Hypothalamus (tissue), 51 donors: ENCODE results near the gene SSBP3.
"Not testable (repeated sequence)": the region's sequence is repeated elsewhere in the genome, so short reads cannot be mapped to it uniquely, and the experiment has no call there.

Experiments used
- DNase-seq, 51 donors: peaks; one replicate each; lab custom pipeline; 2025; lab: John Stamatoyannopoulos, UW

Gene SSBP3

DNA sequence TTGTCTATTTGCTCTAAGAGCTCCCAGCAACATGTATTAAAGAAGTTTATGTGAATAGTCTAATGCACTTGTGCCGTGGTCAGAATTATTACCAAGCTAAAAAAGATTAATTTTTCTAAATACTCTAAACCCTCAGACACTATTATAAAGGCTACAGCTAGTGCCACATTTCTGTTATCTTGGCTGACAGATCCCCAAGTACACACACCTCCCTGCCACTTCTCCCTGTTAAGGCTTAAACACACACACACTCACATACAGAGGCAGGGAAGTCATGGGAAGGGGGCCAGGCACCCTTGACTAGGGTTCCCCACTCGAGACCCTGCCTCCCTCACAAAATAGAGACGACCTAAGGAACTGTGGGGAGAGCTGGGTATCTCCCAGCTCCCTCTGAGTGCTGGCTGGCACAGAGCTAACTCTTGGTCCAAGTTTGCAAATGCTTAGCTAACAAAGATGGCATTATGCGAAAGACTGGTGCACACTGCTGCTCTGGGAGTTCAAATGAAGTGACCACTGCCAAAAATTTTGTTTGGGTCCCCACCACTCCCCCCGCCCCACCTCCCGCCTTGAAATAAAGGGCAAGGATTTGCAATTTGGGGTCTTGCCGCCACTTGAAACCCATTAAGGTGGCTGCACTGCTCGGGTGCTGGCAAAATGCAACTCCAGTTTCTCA is 9.8 kb downstream of the SSBP3 start:
- peak in 32 of 51 donors; percentile 6 to 76 (median 42) for DNase-seq

DNA sequence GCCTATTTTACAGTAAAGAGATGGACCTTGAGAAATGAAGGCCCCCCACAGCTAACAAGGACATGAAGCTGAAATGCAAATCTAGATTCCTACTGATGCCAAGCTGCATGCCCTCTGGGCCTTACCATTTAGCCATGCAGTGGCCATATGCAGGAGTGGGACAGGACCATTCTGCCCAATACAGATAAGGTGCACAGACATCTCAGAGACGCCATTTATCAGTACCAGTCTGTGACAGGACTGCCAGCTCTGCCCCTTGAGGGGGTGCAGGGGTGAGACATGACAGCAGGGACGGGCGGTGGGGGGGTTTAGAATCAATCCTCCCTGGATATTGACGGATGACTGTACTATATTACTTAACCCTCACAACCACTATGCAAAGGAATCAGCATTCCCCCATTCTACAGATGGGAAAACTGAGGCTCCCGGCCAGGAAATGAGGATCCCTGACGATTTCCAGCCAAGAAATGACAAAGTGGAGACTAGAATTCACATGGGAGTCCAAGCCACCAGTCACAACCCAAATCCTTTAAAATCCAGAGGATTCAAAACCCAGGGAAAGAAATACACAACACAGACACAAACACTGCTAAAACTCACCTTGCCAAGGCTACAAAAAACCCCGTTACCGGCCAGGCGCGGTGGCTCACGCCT is 10.8 kb downstream of the SSBP3 start:
- DNase-seq: no peak

DNA sequence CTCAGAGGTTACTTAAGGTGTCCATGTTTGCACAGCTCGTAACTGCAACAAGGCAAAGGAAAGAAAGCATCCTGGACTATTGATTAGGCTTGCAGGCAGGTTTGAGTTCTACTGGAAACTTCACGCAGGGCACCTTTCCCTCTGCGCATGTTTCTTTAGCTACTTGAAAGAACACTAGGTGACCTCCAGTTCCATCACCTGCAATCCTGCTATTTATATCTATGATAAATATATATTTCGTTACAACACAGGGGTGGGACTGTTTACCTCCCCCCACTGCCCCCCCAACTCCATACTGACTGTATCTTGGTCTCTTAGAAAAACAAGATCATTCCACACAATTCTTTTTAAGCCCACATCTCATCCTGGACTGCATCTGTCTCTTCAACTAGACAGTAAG is 12.1 kb downstream of the SSBP3 start:
- no peak for DNase-seq

DNA sequence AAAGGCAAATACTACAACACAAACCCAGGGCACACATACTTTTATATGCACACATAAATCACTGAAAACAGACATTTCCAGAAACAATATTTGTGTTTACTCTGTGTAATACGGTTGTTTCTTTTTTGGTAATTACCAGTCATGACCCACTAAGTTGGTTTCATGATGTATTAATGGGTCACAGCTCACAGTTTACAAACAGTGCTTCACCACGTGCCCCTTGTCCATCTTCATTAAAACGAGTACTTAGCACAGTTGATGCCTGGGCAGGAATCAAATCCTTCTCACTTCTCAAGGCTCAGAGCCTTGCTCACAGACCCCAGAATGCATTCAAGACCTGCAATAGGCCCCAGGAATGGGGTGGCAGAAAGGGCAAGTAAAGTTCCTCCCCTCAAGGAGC is 13.8 kb downstream of the SSBP3 start:
- DNase-seq: no peak

DNA sequence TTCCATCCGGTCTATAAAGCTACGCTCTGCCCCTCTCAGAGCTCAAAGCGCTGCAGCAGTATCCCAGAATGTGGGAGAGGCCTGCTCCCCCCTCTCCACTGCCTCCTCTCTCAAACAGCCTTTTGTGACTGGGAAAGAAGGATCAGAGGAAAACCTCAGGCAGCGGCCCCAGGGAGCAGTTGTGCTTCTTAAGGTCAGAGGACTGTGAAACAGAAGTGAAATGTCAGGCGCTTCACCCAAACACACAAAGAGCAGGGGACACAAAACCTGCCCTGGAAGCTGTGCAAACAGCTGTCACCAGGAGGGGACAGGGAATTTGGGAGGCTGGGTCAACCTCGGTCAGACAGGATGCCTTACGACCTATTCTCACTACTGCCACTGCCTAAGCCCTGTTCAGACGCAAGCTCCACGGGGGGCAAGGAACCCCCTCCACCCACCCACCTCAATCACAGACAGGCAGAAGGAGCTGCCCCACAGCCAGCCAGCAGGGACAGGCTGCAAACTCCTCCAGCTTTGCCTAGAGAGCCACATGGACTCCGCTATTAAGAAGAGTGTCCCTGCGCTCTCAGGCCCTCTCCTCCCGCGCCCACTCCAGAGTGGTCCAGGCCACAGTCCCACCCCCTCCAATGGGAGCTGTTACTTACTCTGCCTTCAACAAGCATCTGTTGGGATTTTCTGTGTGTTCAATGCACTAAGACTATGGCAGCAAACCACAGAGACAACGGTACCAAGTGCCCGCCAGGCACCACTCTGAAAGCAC is 14.6 kb downstream of the SSBP3 start:
- DNase-seq: no peak

DNA sequence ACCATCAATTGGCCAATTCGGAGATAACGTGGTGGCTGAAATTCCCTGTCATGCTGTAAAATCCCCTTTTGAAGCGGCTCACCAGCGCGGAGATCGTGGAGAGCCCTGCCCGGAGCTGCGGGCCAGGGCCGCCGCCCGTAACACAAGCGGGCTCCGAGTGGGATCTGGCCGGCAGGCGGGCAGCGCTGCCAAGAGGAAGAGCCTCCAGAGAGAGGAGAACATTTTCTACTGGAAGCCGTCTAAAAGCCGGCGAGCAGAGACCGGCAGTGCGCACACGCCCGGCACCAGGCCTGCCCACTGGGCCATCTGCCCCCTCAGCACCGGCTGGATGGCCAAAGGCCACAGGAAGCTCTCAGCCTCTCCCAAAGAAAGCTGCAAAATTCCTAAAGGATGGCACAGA is 15.5 kb downstream of the SSBP3 start:
- DNase-seq: peak in 14 of 51 donors; percentile 5 to 60 (median 27)

DNA sequence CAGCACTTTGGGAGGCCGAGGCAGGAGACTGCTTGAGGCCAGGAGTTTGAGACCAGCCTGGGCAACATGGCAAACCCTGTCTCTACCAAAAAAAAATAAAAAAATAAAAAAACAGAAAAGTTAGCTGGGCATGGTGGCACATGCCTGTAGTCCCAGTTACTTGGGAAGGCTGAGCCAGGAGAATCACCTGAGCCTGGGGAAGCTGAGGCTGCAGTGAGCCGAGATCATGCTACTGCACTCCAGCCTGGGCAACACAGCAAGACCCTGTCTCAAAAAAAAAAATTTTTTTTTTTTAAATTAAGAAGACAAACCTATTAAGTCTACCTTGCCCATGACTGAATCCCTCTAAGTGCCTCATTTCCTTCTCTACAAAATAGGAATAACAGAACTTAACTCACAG is 16.6 kb downstream of the SSBP3 start:
- DNase-seq: not testable (repeated sequence)

DNA sequence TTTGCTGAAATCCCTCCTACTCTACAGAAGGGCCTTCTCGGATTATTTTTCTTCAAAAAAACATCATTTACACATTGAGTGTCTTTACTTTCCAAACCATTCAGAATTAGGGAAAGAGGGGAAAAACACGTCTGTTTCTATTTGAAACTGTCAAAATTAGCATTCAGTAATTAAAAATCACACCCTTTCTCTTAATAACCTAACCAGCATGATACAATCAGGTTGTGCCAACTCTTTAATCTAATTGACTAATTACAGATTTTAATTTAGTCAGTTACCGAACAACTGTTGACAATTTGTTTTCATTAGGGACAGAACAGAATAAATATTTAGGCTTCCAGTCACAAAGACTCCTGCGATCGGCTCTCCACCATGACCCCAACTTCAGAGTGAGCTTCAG is 18.8 kb downstream of the SSBP3 start:
- no peak for DNase-seq

DNA sequence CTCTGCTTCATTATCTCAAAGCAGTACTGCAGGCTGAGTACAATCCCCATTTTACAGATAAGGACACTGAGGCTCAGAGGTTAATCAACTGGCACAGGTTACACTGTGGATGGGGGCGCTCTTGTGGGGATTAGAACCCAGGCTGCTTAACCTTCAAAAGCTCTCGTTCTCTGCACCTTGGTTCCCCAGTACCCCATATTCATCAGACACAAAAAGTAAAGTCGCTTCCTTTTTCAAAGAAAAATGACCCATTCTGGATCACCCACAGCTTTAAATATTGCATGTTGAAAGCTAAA is 20.5 kb downstream of the SSBP3 start:
- DNase-seq: no peak

DNA sequence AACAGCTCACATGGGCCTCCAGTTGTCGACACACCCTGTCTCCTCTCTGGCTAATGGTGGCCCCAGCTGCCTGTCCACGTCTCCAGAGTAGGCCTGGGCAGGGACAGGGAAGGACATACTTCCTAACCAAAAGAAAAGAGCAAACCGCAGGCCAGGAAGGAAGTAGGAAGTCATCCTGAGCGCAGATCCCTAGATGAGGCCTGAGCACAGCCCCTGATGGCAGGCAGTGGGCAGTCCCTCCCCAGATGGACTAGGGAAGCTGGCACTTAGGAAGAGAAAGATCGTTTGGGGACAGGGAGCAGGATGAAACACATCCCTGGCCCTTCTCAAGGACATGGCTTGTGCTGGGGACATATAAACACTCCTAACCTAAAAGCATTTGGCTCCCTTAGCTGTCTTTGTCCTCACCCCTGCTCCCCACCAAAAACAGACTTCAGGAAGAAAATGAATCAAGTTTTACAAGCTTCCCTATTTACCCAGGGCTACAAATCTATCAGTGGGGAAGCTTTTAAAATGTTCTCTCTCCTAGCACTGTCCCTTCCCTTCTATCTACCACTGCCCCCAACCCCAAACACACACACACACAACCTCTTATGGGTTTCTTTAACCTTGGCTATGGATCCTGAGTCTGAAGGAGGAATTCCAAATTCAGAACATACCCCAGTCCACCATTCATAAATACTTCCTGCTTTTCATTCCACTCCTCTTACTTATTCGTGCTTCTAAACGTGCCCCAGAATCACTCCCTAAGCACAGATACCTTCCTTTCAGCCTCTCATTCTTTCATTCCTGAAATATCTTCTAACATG is 21.1 kb downstream of the SSBP3 start:
- DNase-seq: no peak

DNA sequence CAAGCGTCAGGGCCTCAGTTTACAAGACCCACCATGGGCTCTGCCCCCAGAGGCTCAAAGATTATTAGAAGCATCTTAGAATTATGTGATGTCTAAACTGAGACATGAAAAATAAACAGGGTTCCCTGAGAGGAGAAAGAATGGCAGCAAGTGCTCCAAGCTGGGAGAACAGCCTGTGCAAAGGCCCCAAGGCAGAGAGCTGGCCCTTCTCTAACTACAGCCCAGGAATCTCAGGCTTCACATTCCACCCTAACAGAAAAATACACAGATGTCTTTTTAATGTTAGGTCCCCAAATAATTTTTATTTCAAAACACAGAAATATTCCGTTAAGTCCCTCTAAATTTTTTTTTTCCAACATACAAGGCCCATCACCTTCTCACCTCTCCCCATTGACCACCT is 21.7 kb downstream of the SSBP3 start:
- DNase-seq: no peak

DNA sequence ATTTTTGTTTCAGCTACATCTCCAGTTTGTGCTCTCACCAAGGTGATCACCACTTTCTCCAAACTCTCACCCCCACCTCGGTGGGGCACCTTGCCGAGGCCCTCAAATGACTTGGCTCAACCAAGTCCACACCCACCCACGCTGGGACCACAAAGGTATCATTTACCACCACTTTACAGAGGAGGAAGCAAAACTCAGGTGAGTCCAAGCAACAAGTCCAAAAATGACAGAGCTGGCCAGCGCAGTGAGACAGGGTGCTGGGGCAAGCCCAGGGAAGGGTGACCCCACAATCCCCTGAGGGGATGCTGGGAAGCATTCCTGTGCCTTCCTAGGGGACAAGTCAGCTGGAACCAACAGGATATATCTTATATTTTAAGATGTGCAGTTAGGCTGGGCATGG is 24.7 kb downstream of the SSBP3 start:
- no peak for DNase-seq

DNA sequence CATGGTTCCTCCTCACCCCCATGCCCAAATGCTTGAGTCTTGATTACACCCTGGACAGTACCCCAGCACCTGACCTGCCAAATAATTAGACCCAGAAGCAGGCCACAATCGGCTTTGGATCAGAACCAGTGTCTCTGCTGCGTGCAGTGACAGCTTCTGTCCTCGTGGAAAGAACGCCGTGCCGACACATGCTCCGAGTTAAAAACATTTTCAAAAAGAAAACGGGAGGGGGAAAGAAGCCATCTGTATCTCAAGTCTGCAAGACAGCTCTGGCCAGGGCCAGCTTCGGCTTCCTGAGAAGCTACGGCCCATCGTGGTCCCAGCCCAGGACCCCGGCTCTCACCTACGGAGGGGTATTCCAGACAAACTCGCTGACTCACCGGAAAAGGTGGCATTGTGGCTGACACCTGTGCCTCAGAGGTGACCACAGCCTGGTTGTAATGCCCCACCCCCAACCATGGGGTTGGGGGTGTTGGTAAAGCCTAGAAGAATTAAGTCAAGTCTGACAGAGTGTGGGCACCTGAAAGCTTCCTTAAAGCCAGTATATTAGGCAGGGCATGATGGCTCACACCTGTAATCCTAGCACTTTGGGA is 25.8 kb downstream of the SSBP3 start:
- no peak for DNase-seq

DNA sequence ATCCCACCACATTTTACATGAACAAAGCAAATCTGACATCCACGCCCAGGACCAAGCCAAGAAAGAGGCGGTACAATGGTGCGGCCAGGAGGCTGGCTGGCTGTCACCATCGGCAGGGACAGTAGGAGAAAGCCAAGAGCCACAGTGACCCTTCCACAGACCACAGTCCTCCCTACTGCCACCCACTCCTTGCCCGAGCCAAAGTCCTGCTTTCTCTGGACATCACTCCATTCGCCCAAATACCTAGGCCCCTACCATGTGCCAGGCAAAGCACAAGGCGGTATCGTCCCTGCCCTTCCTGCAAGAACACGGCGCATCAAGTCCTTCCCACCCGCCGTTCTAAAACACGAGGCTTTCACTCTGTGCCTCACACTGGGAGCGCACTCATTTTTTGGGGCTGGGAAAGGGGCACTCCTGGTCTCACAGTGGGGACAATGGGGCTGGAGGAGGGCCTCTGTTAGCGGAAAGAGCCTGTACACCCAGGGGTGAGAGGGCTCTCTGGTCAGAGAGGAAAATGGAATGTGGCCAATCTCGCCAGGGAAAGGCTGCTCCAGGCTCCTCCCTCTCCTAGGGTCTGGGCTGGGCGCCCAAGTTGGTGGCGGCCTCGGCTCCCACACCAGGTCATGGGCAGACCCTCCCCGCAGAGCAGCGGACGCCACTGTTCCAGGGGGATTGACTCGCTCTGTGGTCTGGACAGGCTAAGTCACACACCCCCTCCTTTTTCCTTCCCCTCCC is 26.5 kb downstream of the SSBP3 start:
- peak in 10 of 51 donors; percentile 6 to 34 (median 16) for DNase-seq

DNA sequence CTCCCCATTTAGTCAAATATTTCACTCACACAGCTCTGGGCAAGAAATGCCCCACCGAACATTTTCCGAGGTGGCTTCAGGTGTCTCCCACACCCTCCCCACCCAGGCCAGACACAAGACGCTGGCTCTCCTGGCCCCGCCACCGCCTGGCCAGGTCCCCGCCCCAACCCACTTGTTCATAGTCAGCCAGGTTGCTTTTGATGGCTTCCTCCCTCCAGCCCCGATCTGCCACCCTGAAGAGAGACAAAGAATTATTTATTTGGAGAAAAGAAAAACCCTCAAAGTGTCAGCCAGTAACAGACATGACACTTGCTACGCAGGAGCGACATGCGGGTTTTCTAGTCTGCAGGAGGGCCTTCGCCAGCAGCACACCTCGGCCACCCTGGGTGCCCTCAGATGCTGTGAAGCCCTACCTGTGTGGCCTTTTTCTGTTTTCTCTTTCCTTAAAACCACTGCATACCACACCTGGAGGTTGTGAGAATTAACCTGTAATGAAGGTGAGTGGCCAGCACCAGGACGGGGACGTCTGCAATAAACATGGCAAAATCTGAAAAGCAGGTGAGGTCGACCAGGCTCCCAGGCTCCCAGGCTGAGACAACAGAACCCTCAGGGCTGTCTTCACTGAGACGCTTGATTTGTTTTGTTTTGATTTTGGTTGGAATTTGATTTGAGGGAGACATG is 27.2 kb downstream of the SSBP3 start:
- DNase-seq: no peak

DNA sequence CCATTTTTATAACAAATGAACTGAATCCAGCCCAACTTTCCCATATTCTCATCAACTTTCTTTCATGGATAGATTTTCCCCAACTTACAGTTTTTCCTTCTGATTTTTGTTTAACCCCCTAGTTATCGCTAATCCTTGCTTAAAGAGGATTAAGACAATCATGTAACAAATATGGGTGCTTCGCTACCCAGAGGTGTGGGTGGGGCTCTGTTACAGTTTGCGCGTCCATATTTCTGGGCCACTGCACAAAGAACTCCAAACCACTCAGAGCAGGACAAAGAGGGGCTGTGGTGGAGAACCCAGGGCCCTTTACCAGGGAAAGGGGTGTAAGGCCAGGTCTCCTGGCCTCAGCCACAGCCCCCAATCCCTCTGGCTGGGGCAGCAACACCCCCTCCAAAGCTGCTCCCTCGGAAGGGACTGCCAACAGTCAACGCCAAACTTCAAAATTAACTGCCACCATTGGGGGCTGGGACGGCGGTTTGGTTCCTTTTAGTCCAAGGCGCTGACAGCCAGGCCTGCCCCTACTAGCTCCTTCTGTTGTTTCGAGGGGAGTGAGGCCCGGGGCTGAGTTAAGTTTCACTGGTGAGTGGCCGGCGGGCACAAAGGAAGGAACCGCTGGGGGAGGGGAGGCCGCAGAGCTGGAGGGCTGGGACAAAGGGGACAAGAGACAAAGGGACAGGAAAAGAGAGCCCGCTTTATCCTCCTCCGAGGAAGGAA is 27.9 kb downstream of the SSBP3 start:
- DNase-seq: peak in 12 of 51 donors; percentile 12 to 55 (median 22)

DNA sequence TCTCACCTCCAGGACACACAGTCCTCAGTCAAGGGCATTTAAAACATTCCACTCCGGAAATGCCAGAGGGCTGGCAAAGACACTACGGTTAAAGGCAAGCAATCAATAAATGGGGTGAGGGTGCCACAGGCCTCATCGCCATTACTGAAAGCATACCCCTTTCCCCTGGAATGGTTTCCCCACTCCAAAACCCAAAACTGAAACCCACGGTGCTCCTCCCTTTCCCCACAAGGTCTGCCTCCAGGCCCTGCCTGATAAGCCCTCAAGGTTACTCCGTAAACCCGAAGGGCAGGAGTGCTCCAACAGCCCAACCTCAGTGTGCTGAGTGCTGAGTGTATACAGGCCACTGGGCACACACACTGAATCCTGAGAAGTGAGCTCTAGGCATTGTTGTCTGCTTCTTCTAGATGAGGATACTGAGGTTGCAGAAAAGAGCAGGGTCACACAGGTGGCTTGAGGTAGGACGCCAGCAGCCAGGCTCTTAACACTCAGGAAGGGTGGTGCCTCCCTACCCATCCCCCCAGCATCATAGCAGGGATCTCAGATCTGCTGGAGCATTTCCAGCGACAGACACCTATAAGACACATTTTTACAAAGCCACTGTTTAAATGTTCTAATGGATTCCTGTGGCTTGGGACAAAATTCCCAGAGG is 29.0 kb downstream of the SSBP3 start:
- DNase-seq: no peak

DNA sequence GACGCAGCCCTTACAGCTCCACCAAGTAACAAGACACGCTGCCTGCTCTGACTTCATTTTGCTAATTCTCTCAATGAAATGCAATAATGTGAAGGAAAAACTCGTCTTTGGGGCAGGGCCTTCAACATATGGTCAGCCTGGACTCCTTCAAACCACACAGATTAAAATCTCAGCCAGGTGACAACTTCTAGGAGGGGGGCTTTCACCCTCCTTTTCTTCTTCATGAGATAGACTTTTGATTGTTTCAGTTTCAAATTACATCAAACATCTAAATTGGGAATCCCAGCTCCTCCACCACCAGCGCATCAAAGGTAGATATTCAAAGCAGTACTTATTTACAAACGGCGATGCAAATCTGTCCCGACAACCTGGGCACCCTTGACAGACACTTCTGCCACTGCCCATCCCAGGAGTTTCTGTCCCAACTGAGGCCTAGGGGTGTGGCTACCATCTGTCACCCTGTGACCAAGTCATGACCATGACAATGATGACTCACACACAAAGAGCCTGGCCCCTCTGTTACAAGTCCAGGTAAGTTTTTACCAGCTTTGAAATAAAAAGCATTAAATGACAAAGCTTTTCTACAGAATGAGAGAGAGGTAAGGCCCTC is 29.7 kb downstream of the SSBP3 start:
- DNase-seq: no peak
